Skeletal muscle tissue (tissue), 4 donors: ENCODE results near the gene PTGES3. TPM values are rescaled to one million over a fixed set of nuclear protein-coding genes. Genes with fewer than 3 reads are reported as not detected.

Source experiments
- H3K27ac ChIP-seq: one replicate; pipeline ENCODE4 v1.7.0; 2013; ENCODE audit warnings: mild to moderate bottlenecking, low read depth, low read length, inconsistent platforms
- H3K27me3 ChIP-seq, 3 donors: one replicate each; pipeline ENCODE4 v1.7.0; 2013; ENCODE audit warnings: low read length in 3 of 3; ENCODE audit not compliant: control insufficient read depth in 3 of 3, insufficient read depth in 3 of 3
- H3K36me3 ChIP-seq, 3 donors: one replicate each; pipeline ENCODE4 v1.7.0; 2013; ENCODE audit warnings: low read length in 3 of 3; ENCODE audit not compliant: control insufficient read depth in 3 of 3, insufficient read depth in 3 of 3
- H3K4me1 ChIP-seq, 3 donors: one replicate each; pipeline ENCODE4 v1.7.0; 2013; ENCODE audit warnings: low read length in 3 of 3, mild to moderate bottlenecking in 3 of 3; ENCODE audit not compliant: control insufficient read depth in 3 of 3, insufficient read depth in 3 of 3
- H3K4me3 ChIP-seq, 3 donors: one replicate each; pipeline ENCODE4 v1.7.0; 2013; ENCODE audit warnings: low read length in 3 of 3
- H3K9ac ChIP-seq, 3 donors: one replicate each; pipeline ENCODE4 v1.7.0; 2013; ENCODE audit warnings: low read length in 3 of 3, mild to moderate bottlenecking in 3 of 3, moderate library complexity in 2 of 3, low read depth in 1 of 3
- H3K9me3 ChIP-seq, 3 donors: one replicate each; pipeline ENCODE4 v1.7.0; 2013; ENCODE audit warnings: low read length in 3 of 3; ENCODE audit not compliant: control insufficient read depth in 3 of 3
- total RNA-seq: library from RNA; depleted of rRNA; stranded (reverse); fragments of >200 nt; gene quantifications from one replicate; pipeline ENCODE4 v1.2.3, GENCODE V29; 2014
- donor health status: Osteomylitis.

PTGES3 gene
- total RNA-seq, 1 donor from 2014 or later = 85.1 TPM

DNA sequence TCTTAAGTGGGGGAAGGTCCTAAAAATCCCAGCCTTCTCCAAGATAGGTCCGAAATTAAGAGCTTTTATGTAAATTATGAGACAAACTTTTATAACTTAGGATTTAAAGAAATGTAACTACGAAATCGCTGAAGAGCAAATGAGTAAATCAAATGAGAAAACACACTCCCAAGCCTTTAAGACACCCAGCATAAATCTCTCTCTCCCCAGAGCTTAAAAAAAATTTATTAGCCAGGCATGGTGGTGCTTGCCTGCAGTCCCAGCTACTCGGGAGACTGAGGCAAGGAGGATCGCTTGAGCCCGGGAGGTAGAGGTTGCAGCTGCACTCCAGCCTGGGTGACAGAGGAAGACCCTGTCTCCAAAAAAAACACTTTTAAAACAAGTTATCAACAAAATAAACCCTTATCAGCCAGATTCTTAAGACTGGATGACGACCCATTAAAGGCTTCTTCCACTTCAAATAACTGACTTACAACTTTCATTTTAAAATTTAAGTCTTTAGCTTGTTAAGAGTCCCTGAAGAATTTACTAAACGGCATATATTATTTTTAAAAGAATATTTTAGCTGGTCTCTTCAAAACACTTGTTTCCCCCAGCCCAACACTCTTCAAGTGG, 3.2 kb downstream of the PTGES3 start:
- peaks cover under 1 to 4% (median 3%) of the 10 kb centered on the region in 3 donors for H3K36me3 ChIP-seq
- peak overlapping the region; percentile 34 for H3K27ac ChIP-seq
- no peaks in the 10 kb centered on the region for H3K9me3 ChIP-seq
- peak overlapping the region; percentile 1 to 33 (median 10) for H3K9ac ChIP-seq
- H3K4me1 ChIP-seq = peaks cover 17 to 41% (median 35%) of the 10 kb centered on the region in 3 donors
- H3K4me3 ChIP-seq = peak overlapping the region in 2 of 3 donors; percentile 51 to 61
- no peaks in the 10 kb centered on the region for H3K27me3 ChIP-seq

DNA sequence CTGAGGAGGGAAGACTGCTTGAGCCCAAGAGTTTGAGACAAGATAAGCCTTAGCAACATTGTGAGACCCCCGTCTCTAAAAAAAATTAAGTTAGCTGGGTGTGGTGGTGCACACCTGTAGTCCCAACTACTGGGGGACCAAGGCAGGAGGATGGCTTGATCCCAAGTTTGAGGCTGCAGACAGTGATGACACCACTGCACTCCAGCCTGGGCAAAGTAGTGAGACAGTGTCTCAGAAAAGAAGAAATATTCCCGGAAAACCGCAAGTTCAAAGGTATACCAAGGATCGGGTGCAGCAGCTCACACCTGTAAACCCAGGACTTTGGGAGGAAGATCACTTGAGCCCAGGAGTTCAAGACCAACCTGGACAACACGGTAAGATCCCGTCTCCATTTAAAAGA, 5.8 kb downstream of the PTGES3 start:
- no peak overlapping the region for H3K27ac ChIP-seq
- H3K4me3 ChIP-seq = no peak overlapping the region
- H3K4me1 ChIP-seq = peaks cover 22 to 37% (median 28%) of the 10 kb centered on the region in 3 donors

DNA sequence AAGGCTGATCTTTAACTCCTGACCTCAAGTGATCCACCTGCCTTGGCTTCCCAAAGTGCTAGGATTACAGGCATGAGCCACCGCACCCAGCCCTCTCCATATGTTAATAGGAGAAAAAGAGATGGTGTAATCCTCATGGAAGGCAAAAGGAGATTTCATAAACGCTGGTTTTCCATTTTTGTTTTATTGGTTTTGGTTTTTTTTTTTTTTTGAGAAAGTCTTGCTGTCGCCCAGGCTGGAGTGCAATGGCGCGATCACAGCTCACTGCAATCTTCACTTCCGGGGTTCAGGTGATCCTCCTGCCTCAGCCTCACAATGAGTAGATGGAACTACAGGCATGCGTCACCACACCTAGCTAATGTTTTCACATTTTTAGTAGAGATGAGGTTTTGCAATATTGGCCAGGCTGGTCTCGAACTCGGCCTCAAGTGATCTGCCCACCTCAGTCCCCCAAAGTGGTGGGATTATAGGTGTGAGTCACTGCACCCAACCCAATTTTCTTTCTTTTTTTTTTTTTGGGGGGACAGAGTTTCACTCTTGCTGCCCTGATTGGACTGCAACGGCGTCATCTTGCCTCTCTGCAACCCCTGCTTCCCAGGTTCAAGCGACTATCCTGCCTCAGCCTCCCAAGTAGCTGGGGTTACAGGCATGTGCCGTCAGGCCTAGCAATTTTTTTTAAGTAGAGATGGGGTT, 8.1 kb downstream of the PTGES3 start:
- Histone ChIP-seq H3K36me3 (peaks cover 0 to 6% (median 6%) of the 10 kb centered on the region in 3 donors), H3K27ac (no peak overlapping the region), H3K9ac (no peak overlapping the region), H3K9me3 (no peaks in the 10 kb centered on the region), H3K4me3 (no peak overlapping the region), H3K4me1 (peaks cover 22 to 26% (median 26%) of the 10 kb centered on the region in 3 donors), H3K27me3 (no peaks in the 10 kb centered on the region)

More for the DNA sequence above, 5.8 kb downstream of the PTGES3 start:
- Histone ChIP-seq H3K9ac (no peak overlapping the region), H3K9me3 (no peaks in the 10 kb centered on the region), H3K27me3 (no peaks in the 10 kb centered on the region), H3K36me3 (peaks cover 0 to 6% (median 2%) of the 10 kb centered on the region in 3 donors)

DNA sequence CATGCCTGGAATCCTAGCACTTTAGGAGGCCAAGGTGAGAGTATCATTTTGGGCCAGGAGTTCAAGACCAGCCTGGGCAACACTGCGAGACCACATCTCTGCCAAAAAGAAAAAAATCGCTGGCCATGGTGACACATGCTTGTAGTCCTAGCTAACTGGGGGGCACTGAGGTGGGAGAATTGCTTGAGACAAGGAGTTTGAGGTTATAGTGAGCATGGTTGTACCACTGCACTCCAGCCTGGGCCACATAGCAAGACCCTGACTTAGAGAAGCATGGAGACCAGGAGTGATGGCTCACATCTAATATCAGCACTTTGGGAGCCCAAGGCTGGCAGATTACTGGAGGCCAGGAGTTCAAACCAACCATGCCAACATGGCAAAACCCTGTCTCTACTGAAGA, 9.2 kb downstream of the PTGES3 start:
- Histone ChIP-seq H3K27ac (no peak overlapping the region), H3K36me3 (peaks cover 0 to 6% (median 6%) of the 10 kb centered on the region in 3 donors), H3K4me1 (peaks cover 16 to 24% (median 19%) of the 10 kb centered on the region in 3 donors), H3K27me3 (no peaks in the 10 kb centered on the region), H3K4me3 (no peak overlapping the region), H3K9me3 (no peaks in the 10 kb centered on the region), H3K9ac (no peak overlapping the region)

DNA sequence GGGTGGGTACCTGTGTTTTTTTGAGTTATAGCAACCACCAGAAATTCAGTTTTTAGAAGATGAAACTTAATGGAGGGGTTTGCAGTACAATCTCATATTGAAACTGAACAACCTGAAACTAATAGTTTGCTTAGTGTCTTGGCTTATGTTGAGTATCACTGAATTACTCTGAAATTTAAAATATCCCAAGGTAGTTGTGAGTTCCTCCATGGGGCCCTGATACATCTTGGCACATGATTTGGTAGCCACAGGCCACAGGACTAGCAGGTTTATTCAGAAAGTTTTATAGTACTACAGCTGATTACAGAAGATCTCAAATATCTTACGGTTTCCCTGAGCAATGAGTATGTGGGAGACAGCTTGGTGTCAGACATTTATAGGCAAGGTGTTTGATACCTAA, 10.4 kb downstream of the PTGES3 start:
- Histone ChIP-seq H3K4me3 (no peak overlapping the region), H3K9me3 (no peaks in the 10 kb centered on the region), H3K27me3 (no peaks in the 10 kb centered on the region), H3K36me3 (peaks cover 0 to 6% (median 6%) of the 10 kb centered on the region in 3 donors), H3K27ac (no peak overlapping the region), H3K4me1 (peaks cover 15 to 18% (median 16%) of the 10 kb centered on the region in 3 donors), H3K9ac (no peak overlapping the region)

DNA sequence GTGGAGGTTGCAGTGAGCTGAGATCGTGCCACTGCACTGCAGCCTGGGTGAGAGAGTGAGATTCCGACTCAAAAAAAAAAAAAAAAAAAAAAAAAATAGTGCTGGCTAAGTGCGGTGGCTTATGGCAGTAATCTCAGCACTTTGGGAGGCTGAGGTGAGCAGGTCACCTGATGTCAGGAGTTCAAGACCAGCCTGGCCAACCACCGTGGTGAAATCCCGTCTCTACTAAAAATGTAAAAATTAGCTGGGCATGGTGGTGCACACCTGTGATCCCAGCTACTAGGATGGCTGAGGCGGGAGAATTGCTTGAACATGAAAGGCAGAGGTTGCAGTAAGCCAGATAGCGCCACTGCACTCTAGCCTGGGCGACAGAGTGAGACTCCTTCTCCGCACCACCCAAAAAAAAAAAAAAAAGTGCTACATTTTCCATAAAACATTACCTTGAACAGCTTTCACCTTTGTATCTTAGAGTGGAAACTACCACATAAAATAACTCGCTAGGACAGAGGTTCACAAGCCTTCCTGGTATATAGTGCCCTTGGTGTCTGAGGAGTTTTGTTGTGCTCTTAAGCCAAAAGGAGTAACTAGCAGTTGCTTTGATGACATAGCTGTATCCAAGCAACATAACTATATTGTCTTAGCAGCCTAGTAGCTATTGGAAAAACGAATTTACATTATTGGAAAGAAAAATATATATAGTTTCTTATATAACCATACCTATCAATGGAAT, 11.1 kb downstream of the PTGES3 start:
- H3K4me3 ChIP-seq = no peak overlapping the region
- H3K27me3 ChIP-seq = no peaks in the 10 kb centered on the region
- H3K9ac ChIP-seq = no peak overlapping the region
- H3K36me3 ChIP-seq = peaks cover 3 to 11% (median 9%) of the 10 kb centered on the region in 3 donors
- peaks cover 11 to 14% (median 14%) of the 10 kb centered on the region in 3 donors for H3K4me1 ChIP-seq
- H3K9me3 ChIP-seq = no peaks in the 10 kb centered on the region
- no peak overlapping the region for H3K27ac ChIP-seq

DNA sequence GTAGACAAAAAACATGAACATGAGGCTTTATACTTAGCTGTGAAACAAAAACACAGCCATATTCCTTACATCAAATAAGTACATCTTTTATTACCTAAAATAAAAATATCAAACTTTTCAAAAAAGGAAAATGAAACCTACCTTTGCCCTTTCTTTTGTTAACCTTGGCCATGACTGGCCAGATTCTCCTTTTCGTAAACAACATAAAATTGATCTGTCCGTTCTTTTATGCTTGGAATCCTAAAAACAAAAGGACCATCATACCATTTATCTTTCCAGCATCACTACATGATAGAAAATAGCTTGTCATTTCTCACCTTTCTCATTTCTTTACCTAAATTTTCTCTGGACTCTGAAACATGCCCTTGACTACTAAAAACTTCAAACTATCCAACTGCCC, 16.5 kb downstream of the PTGES3 start:
- Histone ChIP-seq H3K9me3 (no peaks in the 10 kb centered on the region), H3K27me3 (no peaks in the 10 kb centered on the region), H3K9ac (no peak overlapping the region), H3K36me3 (peaks cover 27 to 42% (median 38%) of the 10 kb centered on the region in 3 donors), H3K4me3 (no peak overlapping the region), H3K27ac (no peak overlapping the region), H3K4me1 (peaks cover 0 to 4% (median 3%) of the 10 kb centered on the region in 3 donors)

DNA sequence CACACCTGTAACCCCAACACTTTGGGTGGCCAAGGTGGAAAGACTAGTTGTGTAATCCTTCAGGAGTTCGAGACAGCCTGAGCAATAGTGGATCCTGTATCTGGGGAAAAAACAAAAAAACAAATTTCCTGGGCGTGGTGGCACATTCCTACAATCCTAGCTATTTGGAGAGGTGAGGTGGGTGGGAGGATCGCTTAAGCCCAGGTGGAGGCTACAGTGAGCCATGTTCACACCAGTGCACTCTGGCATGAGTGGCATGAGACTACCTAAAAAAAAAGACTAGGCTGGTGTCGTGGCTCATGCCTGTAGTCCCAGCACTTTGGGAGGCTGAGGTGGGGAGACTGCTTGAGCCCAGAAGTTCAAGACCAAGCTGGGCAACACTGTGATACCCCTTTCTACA, 17.2 kb downstream of the PTGES3 start:
- H3K4me1 ChIP-seq = peaks cover 0 to 4% (median 0%) of the 10 kb centered on the region in 3 donors
- H3K9me3 ChIP-seq = no peaks in the 10 kb centered on the region
- no peak overlapping the region for H3K27ac ChIP-seq
- H3K27me3 ChIP-seq = no peaks in the 10 kb centered on the region
- H3K9ac ChIP-seq = no peak overlapping the region
- no peak overlapping the region for H3K4me3 ChIP-seq
- peaks cover 29 to 49% (median 44%) of the 10 kb centered on the region in 3 donors for H3K36me3 ChIP-seq

DNA sequence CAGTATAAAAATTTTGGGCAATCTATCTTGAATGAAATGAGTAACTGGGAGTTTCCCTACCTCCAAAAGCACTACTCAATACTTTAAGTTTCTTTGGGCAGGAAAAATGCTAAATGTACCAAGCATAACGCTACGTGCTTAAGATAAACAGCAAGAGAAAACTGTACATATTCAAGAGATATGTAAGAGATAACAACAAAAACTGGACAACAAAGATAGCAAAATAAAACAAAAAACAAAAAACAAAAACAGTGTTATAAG, 20.0 kb downstream of the PTGES3 start:
- Histone ChIP-seq H3K36me3 (peaks cover 40 to 64% (median 58%) of the 10 kb centered on the region in 3 donors), H3K9me3 (no peaks in the 10 kb centered on the region), H3K4me3 (no peak overlapping the region), H3K4me1 (peaks cover 0 to 2% (median 0%) of the 10 kb centered on the region in 3 donors), H3K27ac (no peak overlapping the region), H3K27me3 (no peaks in the 10 kb centered on the region), H3K9ac (no peak overlapping the region)
